Tibial nerve (tissue), 4 donors: ENCODE measurements around the gene LIPA.

ENCODE experiments used
- EP300 ChIP-seq, 2 donors: sonication (generic); formaldehyde crosslinking; IDR thresholded peaks; one replicate each; pipeline ENCODE4 v1.6.1; 2017; ENCODE audit warnings: antibody characterized with exemption in 2 of 2, mild to moderate bottlenecking in 1 of 2
- POLR2A ChIP-seq, 2 donors: fragments of 450-650 bp; IDR thresholded peaks; one replicate each; pipeline ENCODE4 v1.6.1; 2017; ENCODE audit warnings: antibody characterized with exemption in 2 of 2, mild to moderate bottlenecking in 2 of 2, moderate library complexity in 2 of 2
- TF ChIP-seq, protein P1 (sequence below), 5 experiments: fragments of 200-600 bp in 3 of 5; fragments of 450-650 bp in 2 of 5; sonication (generic) in 3 of 5; IDR thresholded peaks; one replicate each; pipeline ENCODE4 v1.5.1; 2016 to 2019; ENCODE audit warnings: antibody characterized with exemption in 5 of 5, mild to moderate bottlenecking in 3 of 5, moderate library complexity in 2 of 5

DNA sequence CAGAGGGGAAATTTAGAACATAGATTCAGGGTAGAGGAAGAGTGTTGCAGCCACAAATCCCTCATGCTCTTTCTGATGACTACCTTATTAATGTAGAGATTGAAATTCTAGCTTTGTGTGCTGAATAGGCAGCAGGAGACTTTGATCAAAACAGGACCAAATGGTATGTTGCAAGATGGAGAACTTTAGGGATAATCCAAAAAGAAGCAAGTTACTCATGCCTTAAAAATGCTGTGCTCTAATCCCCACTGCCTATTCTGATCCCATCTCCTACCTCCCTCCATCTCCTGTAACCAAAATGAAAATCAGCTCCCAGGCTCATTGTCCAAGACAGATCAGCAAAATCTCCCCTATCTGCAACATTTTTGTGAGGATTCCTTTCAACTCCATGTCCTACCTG is 75.8 kb downstream of the LIPA start:
- TF ChIP-seq, protein P1, sequence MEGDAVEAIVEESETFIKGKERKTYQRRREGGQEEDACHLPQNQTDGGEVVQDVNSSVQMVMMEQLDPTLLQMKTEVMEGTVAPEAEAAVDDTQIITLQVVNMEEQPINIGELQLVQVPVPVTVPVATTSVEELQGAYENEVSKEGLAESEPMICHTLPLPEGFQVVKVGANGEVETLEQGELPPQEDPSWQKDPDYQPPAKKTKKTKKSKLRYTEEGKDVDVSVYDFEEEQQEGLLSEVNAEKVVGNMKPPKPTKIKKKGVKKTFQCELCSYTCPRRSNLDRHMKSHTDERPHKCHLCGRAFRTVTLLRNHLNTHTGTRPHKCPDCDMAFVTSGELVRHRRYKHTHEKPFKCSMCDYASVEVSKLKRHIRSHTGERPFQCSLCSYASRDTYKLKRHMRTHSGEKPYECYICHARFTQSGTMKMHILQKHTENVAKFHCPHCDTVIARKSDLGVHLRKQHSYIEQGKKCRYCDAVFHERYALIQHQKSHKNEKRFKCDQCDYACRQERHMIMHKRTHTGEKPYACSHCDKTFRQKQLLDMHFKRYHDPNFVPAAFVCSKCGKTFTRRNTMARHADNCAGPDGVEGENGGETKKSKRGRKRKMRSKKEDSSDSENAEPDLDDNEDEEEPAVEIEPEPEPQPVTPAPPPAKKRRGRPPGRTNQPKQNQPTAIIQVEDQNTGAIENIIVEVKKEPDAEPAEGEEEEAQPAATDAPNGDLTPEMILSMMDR (IDR thresholded peaks at IDR 0.05) = no peak
- TF ChIP-seq POLR2A (IDR thresholded peaks at IDR 0.05) (no peak), EP300 (IDR thresholded peaks at IDR 0.05) (no peak)
